COR-L47 (cell line): ENCODE measurements around the gene SLC25A19.

Experiments used
- DNase-seq: peaks from one replicate; lab custom pipeline; 2025; lab: John Stamatoyannopoulos, UW

The SLC25A19 gene

GRCh38 chr17:75289115-75289831 is at the start of gene SLC25A19:
TSS of gene SLC25A19 (minus strand) at chr17:75289433. CDS start at chr17:75286764, 2,669 bp downstream.
- peak; percentile 95 for DNase-seq

- no peak for DNase-seq
These were observed 49.1 kb upstream of the SLC25A19 start for GRCh38 chr17:75338335-75338734.

- no peak for DNase-seq
These were observed 46.1 kb upstream of the SLC25A19 start for GRCh38 chr17:75335315-75335714.

- DNase-seq = no peak
These were observed 45.5 kb upstream of the SLC25A19 start for GRCh38 chr17:75334723-75335122.

- DNase-seq = no peak
These were observed 42.4 kb upstream of the SLC25A19 start for GRCh38 chr17:75331671-75332070.

GRCh38 chr17:75327757-75328156 is 38.5 kb upstream of the SLC25A19 start:
- DNase-seq = no peak

- no peak for DNase-seq
These were observed 37.1 kb upstream of the SLC25A19 start for GRCh38 chr17:75326226-75326848.

- DNase-seq = no peak
These were observed 36.6 kb upstream of the SLC25A19 start for GRCh38 chr17:75325827-75326225.

- DNase-seq = no peak
These were observed 36.1 kb upstream of the SLC25A19 start for GRCh38 chr17:75325348-75325747.

GRCh38 chr17:75321506-75321905 is 32.3 kb upstream of the SLC25A19 start:
- DNase-seq = no peak

- no peak for DNase-seq
These were observed 30.9 kb upstream of the SLC25A19 start for GRCh38 chr17:75319904-75320691.

GRCh38 chr17:75318615-75319222 is 29.5 kb upstream of the SLC25A19 start:
- DNase-seq = no peak

- DNase-seq = no peak
These were observed 29.0 kb upstream of the SLC25A19 start for GRCh38 chr17:75318211-75318610.

GRCh38 chr17:75317671-75318070 is 28.4 kb upstream of the SLC25A19 start:
- peak; percentile 63 for DNase-seq

GRCh38 chr17:75316253-75316652 is 27.0 kb upstream of the SLC25A19 start:
- DNase-seq = no peak

GRCh38 chr17:75315541-75316243 is 26.5 kb upstream of the SLC25A19 start:
- DNase-seq = no peak

- no peak for DNase-seq
These were observed 24.8 kb upstream of the SLC25A19 start for GRCh38 chr17:75313941-75314551.

GRCh38 chr17:75308732-75309629 is 19.7 kb upstream of the SLC25A19 start:
- no peak for DNase-seq

GRCh38 chr17:75307957-75308731 is 18.9 kb upstream of the SLC25A19 start:
- DNase-seq = no peak
